KOPT-K1 (cell line): Measurements from ENCODE around the gene MYRF.

Experiments
- H3K27ac ChIP-seq: fragments of 200-600 bp; sonication (generic); 2 replicates; pipeline ENCODE4 v1.5.1; 2016; ENCODE audit warnings: antibody characterized with exemption, mild to moderate bottlenecking, low read depth, low read length; ENCODE audit not compliant: poor library complexity, severe bottlenecking
- H3K36me3 ChIP-seq: fragments of 200-600 bp; sonication (generic); 2 replicates; pipeline ENCODE4 v1.5.1; 2017; ENCODE audit warnings: antibody characterized with exemption, mild to moderate bottlenecking, low read length, moderate library complexity; ENCODE audit not compliant: insufficient read depth
- H3K9me3 ChIP-seq: fragments of 200-600 bp; sonication (generic); 2 replicates; pipeline ENCODE4 v1.5.1; 2017; ENCODE audit warnings: antibody characterized with exemption, low read length, mild to moderate bottlenecking; ENCODE audit not compliant: insufficient read depth, poor library complexity, severe bottlenecking

The MYRF gene

GRCh38 chr11:61714916-61715315 lies 37.5 kb upstream of the MYRF start:
- no peaks in the 10 kb centered on the region for H3K9me3 ChIP-seq
- no peaks in the 10 kb centered on the region for H3K36me3 ChIP-seq
- H3K27ac ChIP-seq, result no peak overlapping the region

GRCh38 chr11:61715867-61716266 lies 36.6 kb upstream of the MYRF start:
- H3K9me3 ChIP-seq, result no peaks in the 10 kb centered on the region
- no peaks in the 10 kb centered on the region for H3K36me3 ChIP-seq
- no peak overlapping the region for H3K27ac ChIP-seq

GRCh38 chr11:61716478-61717285 lies 35.8 kb upstream of the MYRF start:
- Histone ChIP-seq H3K9me3 (no peaks in the 10 kb centered on the region), H3K27ac (no peak overlapping the region), H3K36me3 (no peaks in the 10 kb centered on the region)

- no peaks in the 10 kb centered on the region for H3K9me3 ChIP-seq
- no peak overlapping the region for H3K27ac ChIP-seq
- H3K36me3 ChIP-seq, result no peaks in the 10 kb centered on the region
These were observed 35.0 kb upstream of the MYRF start for GRCh38 chr11:61717286-61718033.

GRCh38 chr11:61718046-61718531 lies 34.3 kb upstream of the MYRF start:
- no peak overlapping the region for H3K27ac ChIP-seq
- no peaks in the 10 kb centered on the region for H3K36me3 ChIP-seq
- no peaks in the 10 kb centered on the region for H3K9me3 ChIP-seq

GRCh38 chr11:61718621-61719302 lies 33.7 kb upstream of the MYRF start:
- Histone ChIP-seq H3K9me3 (no peaks in the 10 kb centered on the region), H3K36me3 (no peaks in the 10 kb centered on the region), H3K27ac (no peak overlapping the region)

GRCh38 chr11:61719978-61720377 lies 32.5 kb upstream of the MYRF start:
- Histone ChIP-seq H3K9me3 (no peaks in the 10 kb centered on the region), H3K27ac (no peak overlapping the region), H3K36me3 (no peaks in the 10 kb centered on the region)

- H3K27ac ChIP-seq, result no peak overlapping the region
- H3K36me3 ChIP-seq, result no peaks in the 10 kb centered on the region
- no peaks in the 10 kb centered on the region for H3K9me3 ChIP-seq
These were observed 31.8 kb upstream of the MYRF start for GRCh38 chr11:61720597-61720996.

GRCh38 chr11:61724437-61724836 lies 28.0 kb upstream of the MYRF start:
- no peaks in the 10 kb centered on the region for H3K36me3 ChIP-seq
- H3K9me3 ChIP-seq, result no peaks in the 10 kb centered on the region
- no peak overlapping the region for H3K27ac ChIP-seq

GRCh38 chr11:61725781-61726231 lies 26.6 kb upstream of the MYRF start:
- Histone ChIP-seq H3K9me3 (no peaks in the 10 kb centered on the region), H3K36me3 (no peaks in the 10 kb centered on the region)

GRCh38 chr11:61726775-61727174 lies 25.7 kb upstream of the MYRF start:
- no peak overlapping the region for H3K27ac ChIP-seq
- no peaks in the 10 kb centered on the region for H3K9me3 ChIP-seq
- H3K36me3 ChIP-seq, result no peaks in the 10 kb centered on the region

More at GRCh38 chr11:61725781-61726231, 26.6 kb upstream of the MYRF start:
- no peak overlapping the region for H3K27ac ChIP-seq

- no peaks in the 10 kb centered on the region for H3K9me3 ChIP-seq
- no peak overlapping the region for H3K27ac ChIP-seq
- H3K36me3 ChIP-seq, result no peaks in the 10 kb centered on the region
These were observed 25.0 kb upstream of the MYRF start for GRCh38 chr11:61727401-61727811.

GRCh38 chr11:61728066-61728939 lies 24.1 kb upstream of the MYRF start:
- H3K36me3 ChIP-seq, result no peaks in the 10 kb centered on the region

GRCh38 chr11:61728940-61729219 lies 23.6 kb upstream of the MYRF start:
- no peaks in the 10 kb centered on the region for H3K9me3 ChIP-seq
- no peak overlapping the region for H3K27ac ChIP-seq
- H3K36me3 ChIP-seq, result no peaks in the 10 kb centered on the region

More at GRCh38 chr11:61728066-61728939, 24.1 kb upstream of the MYRF start:
- H3K27ac ChIP-seq, result no peak overlapping the region
- no peaks in the 10 kb centered on the region for H3K9me3 ChIP-seq
